AG09309 (cell line): ENCODE data around the gene LASP1NB.

Experiments used
- DNase-seq: peaks from one replicate; pipeline ENCODE4 v3.0.0-alpha.2; 2010; ENCODE audit warnings: low read depth
- H3K4me3 ChIP-seq: 2 replicates; pipeline ENCODE4 v1.5.1; 2011; ENCODE audit warnings: mild to moderate bottlenecking, low read depth, low read length, moderate library complexity; ENCODE audit not compliant: control insufficient read depth
- TF ChIP-seq, protein P1 (sequence below): IDR thresholded peaks from 2 replicates; pipeline ENCODE4 v1.5.1; 2011; ENCODE audit warnings: mild to moderate bottlenecking, low read depth, low read length, inconsistent platforms; ENCODE audit not compliant: insufficient read depth, control insufficient read depth; ENCODE audit errors: missing control alignments

The LASP1NB gene

DNA sequence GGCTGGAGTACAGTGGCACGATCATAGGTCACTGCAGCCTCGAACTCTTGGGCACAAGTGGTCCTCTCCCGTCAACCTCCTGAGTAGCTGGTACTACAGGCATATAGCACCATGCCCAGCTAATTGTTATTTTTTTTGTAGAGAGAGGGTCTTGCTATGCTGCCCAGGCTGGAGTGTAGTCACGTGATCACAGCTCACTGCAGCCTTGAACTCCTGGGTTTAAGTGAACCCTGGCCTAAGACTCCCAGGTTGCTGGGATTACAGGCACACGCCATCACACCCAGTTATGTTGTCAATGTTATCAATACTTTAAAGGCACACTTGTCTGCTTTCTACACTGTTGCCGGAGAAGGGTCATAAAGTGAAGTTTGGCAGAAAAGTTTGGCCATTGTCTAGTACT, 22.0 kb upstream of the LASP1NB start:
- no peak for DNase-seq
- TF ChIP-seq, protein P1, sequence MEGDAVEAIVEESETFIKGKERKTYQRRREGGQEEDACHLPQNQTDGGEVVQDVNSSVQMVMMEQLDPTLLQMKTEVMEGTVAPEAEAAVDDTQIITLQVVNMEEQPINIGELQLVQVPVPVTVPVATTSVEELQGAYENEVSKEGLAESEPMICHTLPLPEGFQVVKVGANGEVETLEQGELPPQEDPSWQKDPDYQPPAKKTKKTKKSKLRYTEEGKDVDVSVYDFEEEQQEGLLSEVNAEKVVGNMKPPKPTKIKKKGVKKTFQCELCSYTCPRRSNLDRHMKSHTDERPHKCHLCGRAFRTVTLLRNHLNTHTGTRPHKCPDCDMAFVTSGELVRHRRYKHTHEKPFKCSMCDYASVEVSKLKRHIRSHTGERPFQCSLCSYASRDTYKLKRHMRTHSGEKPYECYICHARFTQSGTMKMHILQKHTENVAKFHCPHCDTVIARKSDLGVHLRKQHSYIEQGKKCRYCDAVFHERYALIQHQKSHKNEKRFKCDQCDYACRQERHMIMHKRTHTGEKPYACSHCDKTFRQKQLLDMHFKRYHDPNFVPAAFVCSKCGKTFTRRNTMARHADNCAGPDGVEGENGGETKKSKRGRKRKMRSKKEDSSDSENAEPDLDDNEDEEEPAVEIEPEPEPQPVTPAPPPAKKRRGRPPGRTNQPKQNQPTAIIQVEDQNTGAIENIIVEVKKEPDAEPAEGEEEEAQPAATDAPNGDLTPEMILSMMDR: no peak
- no peak overlapping the region for H3K4me3 ChIP-seq

DNA sequence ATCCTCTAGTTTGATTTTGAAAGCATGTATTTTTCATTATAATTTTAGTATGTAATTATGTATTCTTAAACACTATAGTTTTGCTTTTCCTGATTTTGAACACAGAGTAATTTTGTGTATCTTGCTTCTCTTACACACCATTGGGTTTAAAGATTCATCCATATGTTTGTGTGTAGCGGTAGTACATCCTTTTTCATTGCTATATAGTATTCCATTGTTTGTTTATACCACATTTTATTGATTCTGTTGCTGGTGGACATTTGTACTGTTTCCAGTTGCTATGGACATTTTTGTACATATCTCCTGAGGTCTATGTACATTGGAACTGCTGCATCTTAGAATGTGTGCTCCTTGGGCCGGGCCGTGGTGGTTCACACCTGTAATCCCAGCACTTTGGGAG, 20.5 kb upstream of the LASP1NB start:
- TF ChIP-seq, protein P1: no peak
- DNase-seq: no peak
- H3K4me3 ChIP-seq: no peak overlapping the region

DNA sequence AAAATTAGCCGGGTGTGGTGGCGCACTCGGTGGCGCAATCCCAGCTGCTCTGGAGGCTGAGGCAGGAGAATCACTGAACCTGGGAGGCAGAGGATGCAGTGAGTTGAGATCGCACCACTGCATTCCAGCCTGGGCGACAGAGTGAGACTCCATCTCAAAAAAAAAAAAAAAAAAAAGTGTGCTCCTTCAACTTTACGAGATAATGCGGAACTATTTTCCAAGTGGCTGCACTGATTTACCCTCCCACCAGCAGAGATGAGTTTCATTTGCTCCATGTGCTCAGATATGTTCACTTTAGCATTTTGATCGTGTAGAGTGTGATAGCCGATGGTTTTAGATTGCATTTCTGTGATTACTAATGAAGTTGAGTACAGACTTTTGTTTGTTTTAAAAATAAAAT, 20.0 kb upstream of the LASP1NB start:
- TF ChIP-seq, protein P1: no peak
- no peak for DNase-seq

DNA sequence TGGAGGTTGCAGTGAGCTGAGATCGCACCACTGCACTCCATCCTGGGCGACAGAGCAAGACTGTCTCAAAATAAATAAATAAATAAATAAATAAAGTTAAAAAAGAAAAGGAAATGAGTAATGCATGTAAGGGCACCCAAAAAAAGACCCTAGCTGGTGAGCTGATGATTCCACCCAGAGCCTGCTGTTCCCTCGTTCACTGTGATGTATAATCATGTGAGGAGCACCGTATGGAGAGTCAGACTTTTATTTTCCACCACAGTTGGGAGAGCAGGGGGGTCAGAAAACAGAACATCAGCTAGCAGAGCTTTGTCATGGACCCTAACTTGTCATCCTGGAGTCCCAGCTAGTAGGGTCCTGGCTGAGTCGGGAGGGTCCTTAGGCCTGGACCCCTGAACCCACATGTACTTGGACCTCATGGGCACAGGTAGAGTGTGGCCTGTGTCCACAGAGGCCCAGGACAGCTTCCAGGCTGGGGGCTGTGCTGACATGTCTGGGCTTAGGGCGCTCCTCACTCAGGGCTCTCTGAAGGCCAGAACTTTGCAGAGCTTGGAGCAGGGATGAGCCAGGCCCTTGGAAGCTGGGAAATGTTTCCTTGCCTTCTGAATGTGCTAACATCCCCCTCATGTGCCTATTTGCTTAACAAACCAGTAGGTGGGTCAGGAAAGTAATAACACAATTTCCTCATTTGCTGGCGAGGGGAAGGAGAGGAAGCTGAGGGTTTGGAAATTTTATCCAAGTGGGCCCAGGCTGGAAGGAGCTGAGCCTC, 18.8 kb upstream of the LASP1NB start:
- TF ChIP-seq, protein P1: no peak
- no peak for DNase-seq
- H3K4me3 ChIP-seq: no peak overlapping the region

More for the DNA sequence above, 20.0 kb upstream of the LASP1NB start:
- H3K4me3 ChIP-seq: no peak overlapping the region

DNA sequence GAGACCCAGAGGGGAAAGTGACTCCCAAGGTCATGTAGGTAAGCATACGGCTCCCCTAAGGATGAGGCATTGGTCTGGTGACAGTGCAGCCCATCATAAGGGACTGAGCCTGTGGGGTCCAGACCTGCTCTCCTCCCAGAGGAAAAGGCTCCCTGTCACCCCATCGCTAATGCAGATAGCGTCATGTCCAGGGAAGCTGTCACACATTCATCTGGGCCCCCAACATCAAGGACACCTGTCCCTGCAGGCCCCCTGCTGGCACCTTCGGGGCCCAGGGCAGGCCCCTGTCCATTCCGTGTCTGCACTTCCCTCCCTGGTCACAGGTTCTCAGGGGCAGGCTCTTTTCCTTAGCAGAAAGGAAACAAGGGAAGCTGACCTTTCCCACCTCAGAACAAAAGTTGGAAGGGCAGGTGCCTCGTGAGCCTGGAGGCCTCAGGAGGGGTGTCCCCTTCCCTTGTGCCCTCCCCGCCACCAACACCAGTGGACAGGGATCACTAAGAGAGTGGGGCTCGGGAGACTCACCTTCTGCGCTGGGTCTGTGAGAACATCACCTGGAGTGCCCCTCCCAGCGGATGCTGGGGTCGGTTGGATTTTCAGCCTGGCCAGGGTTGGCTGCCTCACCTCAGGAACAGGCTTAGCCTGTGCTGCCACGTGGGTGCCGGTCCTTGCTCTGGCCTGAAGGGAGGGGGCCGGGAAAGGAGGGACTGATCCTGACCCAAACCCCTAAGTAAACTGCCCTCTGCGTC, 17.3 kb upstream of the LASP1NB start:
- TF ChIP-seq, protein P1: no peak
- DNase-seq: no peak
- H3K4me3 ChIP-seq: no peak overlapping the region

DNA sequence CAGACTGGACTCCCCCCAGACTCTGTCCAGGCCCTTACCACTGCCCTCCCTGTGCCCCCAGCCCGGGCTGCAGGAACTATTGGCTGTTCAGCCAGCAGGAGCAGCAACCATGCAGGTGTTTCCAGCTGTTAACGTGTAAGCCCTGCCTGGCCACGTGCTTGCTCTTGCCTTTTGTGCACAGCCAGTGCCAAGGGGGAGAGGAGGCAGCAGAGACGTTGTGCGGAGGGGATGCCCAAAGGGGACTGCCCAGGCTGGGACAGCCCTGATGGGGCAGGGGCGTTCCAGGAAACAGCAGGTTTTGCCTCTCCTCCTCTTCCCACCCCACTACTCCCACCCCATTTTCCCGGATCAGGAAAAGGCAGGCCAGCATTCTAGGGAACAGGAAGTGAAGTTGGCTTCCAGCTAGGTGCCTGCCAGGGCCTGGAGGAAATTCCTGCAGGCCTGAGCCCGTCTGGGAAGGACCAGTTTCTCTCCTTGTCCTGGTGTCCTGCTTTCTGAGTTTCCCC, 16.7 kb upstream of the LASP1NB start:
- H3K4me3 ChIP-seq: no peak overlapping the region
- TF ChIP-seq, protein P1: no peak
- DNase-seq: no peak
